ENCODE measurements around the gene FAM110C. TPM values are rescaled to one million over a fixed set of nuclear protein-coding genes. Genes with fewer than 3 reads are reported as not detected.

Gene FAM110C
- polyA plus RNA-seq, 1 donor (not counting 4 experiments of a cell fraction or from before 2014, with no cell fraction given) = 38.0 TPM

DNA sequence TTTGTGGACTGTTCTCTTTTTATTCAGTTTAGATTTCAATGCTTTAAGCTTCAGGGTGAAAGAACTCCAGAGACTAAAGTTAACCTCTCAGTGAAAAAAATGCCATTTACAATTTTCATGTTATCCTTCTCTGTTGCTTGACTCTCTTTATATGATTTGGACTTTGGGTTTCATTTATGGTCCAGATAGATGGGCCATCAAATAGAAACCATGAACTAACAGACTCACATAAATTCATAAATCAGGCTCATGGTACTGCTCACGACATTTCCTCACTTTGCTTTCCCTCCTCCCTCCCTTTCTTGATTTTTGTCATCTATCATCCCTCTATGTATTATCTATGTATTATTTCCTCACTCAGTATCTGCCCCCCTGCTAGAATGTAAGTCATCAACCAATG lies 10.0 kb downstream of the FAM110C start:
- Histone ChIP-seq H3K27ac (ENCODE audit: control insufficient read depth, insufficient read depth, low read length) (peak overlapping the region; percentile 17), H3K9me3 (ENCODE audit: control insufficient read depth, low read depth, low read length) (no peaks in the 10 kb centered on the region), H3K9ac (ENCODE audit: control insufficient read depth, extremely low read depth, insufficient read depth, low read length) (no peak overlapping the region), H3K4me2 (ENCODE audit: control insufficient read depth, extremely low read depth, insufficient read depth, low read depth, low read length) (peak overlapping the region; percentile 23), H3K9me1 (ENCODE audit: control insufficient read depth, extremely low read depth, insufficient read depth, low read length) (peaks cover 2% of the 10 kb centered on the region), H3K79me2 (ENCODE audit: control insufficient read depth, insufficient read depth, low read length) (peaks cover 21% of the 10 kb centered on the region), H3K4me1 (ENCODE audit: control insufficient read depth, extremely low read depth, insufficient read depth, low read length) (peaks cover 87% of the 10 kb centered on the region), H3K4me3 (ENCODE audit: control insufficient read depth in 2 of 3, extremely low read depth in 1 of 3, insufficient read depth in 2 of 3, low read depth in 1 of 3, low read length in 3 of 3) (no peak overlapping the region), H2AFZ (ENCODE audit: control insufficient read depth, low read length) (no peak overlapping the region), H3K27me3 (ENCODE audit: control insufficient read depth, extremely low read depth, insufficient read depth, low read length) (no peaks in the 10 kb centered on the region), H4K20me1 (ENCODE audit: control insufficient read depth, extremely low read depth, insufficient read depth, low read length) (no peaks in the 10 kb centered on the region), H3K36me3 (ENCODE audit: control insufficient read depth in 2 of 2, extremely low read depth in 1 of 2, insufficient read depth in 2 of 2, low read length in 2 of 2) (peaks cover 7 to 21% of the 10 kb centered on the region in 2 experiments)
- FAIRE-seq = no peak
- dilution Hi-C loops (cut with MboI; ENCODE audit: extremely low pct_ligation_motif_present, low sequenced_read_pairs) = no loop called here
- no peak for TF ChIP-seq EZH2 (IDR thresholded peaks at IDR 0.05; ENCODE audit: low read length)
- TF ChIP-seq, protein P1, sequence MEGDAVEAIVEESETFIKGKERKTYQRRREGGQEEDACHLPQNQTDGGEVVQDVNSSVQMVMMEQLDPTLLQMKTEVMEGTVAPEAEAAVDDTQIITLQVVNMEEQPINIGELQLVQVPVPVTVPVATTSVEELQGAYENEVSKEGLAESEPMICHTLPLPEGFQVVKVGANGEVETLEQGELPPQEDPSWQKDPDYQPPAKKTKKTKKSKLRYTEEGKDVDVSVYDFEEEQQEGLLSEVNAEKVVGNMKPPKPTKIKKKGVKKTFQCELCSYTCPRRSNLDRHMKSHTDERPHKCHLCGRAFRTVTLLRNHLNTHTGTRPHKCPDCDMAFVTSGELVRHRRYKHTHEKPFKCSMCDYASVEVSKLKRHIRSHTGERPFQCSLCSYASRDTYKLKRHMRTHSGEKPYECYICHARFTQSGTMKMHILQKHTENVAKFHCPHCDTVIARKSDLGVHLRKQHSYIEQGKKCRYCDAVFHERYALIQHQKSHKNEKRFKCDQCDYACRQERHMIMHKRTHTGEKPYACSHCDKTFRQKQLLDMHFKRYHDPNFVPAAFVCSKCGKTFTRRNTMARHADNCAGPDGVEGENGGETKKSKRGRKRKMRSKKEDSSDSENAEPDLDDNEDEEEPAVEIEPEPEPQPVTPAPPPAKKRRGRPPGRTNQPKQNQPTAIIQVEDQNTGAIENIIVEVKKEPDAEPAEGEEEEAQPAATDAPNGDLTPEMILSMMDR (optimal IDR thresholded peaks at IDR 0.05 in 1 of 3, IDR thresholded peaks at IDR 0.05 in 1 of 3, conservative IDR thresholded peaks at IDR 0.05 in 1 of 3; ENCODE audit: extremely low read depth in 1 of 3, insufficient read depth in 2 of 3, low read length in 3 of 3) = no peak
- no peak for DNase-seq (ENCODE audit: low read depth, low spot score)

DNA sequence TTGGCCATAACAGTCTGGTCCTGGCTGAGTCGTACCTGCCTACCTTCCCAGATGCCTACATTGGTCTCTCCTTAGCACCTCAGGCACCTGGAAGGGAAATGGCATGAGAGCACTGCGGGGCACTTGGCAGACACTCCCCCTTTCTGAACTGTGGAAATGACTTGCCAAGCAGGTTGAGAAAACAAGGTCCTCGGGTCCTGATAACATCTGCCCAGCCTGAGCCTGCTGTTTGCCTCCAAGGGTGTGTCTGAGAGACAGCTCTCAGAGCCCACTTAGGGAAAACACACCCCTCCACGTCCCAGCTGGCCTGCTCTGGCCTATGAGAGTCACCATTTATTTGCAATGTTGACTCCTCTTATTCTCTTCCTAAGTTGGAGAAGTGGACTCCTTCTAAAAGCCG lies 10.5 kb downstream of the FAM110C start:
- no peak overlapping the region for H3K9ac ChIP-seq (ENCODE audit: control insufficient read depth, extremely low read depth, insufficient read depth, low read length)
- TF ChIP-seq, protein P1 (optimal IDR thresholded peaks at IDR 0.05 in 1 of 3, IDR thresholded peaks at IDR 0.05 in 1 of 3, conservative IDR thresholded peaks at IDR 0.05 in 1 of 3; ENCODE audit: extremely low read depth in 1 of 3, insufficient read depth in 2 of 3, low read length in 3 of 3) = no peak
- TF ChIP-seq EZH2 (IDR thresholded peaks at IDR 0.05; ENCODE audit: low read length) = no peak
- peak overlapping the region; percentile 23 for H3K4me2 ChIP-seq (ENCODE audit: control insufficient read depth, extremely low read depth, insufficient read depth, low read depth, low read length)
- no peak overlapping the region for H2AFZ ChIP-seq (ENCODE audit: control insufficient read depth, low read length)
- no peaks in the 10 kb centered on the region for H4K20me1 ChIP-seq (ENCODE audit: control insufficient read depth, extremely low read depth, insufficient read depth, low read length)
- peak overlapping the region; percentile 51 for H3K27ac ChIP-seq (ENCODE audit: control insufficient read depth, insufficient read depth, low read length)
- H3K79me2 ChIP-seq (ENCODE audit: control insufficient read depth, insufficient read depth, low read length) = peaks cover 16% of the 10 kb centered on the region
- dilution Hi-C loops (cut with MboI; ENCODE audit: extremely low pct_ligation_motif_present, low sequenced_read_pairs) = no loop called here
- no peaks in the 10 kb centered on the region for H3K9me3 ChIP-seq (ENCODE audit: control insufficient read depth, low read depth, low read length)
- H3K4me3 ChIP-seq (ENCODE audit: control insufficient read depth in 2 of 3, extremely low read depth in 1 of 3, insufficient read depth in 2 of 3, low read depth in 1 of 3, low read length in 3 of 3) = no peak overlapping the region
- FAIRE-seq (peak; percentile 94), DNase-seq (ENCODE audit: low read depth, low spot score) (peak; percentile 56)
- H3K9me1 ChIP-seq (ENCODE audit: control insufficient read depth, extremely low read depth, insufficient read depth, low read length) = peaks cover 2% of the 10 kb centered on the region
- H3K4me1 ChIP-seq (ENCODE audit: control insufficient read depth, extremely low read depth, insufficient read depth, low read length) = peaks cover 83% of the 10 kb centered on the region
- H3K27me3 ChIP-seq (ENCODE audit: control insufficient read depth, extremely low read depth, insufficient read depth, low read length) = no peaks in the 10 kb centered on the region
- peaks cover 7 to 21% of the 10 kb centered on the region in 2 experiments for H3K36me3 ChIP-seq (ENCODE audit: control insufficient read depth in 2 of 2, extremely low read depth in 1 of 2, insufficient read depth in 2 of 2, low read length in 2 of 2)

All from keratinocyte (primary cell).